ENCODE data around the gene ERN1. TPM values are rescaled to one million over a fixed set of nuclear protein-coding genes. Genes with fewer than 3 reads are reported as not detected.

Gene ERN1
- total and polyA plus RNA-seq, 2 of the 13 experiments (the other 11 are each of a cell fraction or from before 2014, with no cell fraction given) = 6.0 to 12.7 TPM

DNA sequence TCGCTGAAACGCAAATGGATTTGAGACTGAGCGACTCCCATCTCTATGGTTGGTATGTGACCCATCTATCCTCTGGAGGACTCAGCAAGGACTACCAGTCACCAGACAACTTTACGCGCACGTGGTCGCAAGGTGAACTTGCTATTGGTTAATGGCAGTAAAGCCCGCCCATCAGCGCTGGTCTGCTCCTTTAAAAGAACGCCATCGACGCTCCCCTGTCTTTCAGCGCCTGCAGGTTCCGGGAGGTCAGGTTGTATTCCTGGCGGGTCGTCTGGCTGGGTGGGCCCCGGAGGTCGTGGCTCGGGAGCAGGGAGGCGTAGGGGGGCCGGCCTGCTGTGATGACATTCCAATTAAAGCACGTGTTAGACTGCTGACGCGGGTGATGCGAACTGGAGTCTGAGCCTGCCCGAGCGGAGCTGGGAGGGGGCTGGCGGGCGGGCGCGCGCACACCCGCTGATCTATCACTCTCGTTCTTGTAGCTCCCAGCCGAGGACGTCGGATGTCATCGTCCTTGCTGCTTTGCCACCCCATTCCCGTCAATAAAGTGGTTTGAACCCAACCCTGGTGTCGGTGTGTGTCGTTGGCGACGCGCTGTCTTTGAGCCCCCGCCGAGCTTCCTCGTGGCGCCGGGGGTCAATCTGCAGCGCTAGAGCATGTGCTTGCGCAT is 15.9 kb upstream of the ERN1 start (continued):
- TF ChIP-seq GATAD1 (CRISPR knock-in tag; IDR thresholded peaks at IDR 0.05) = peak; percentile 90
- TF ChIP-seq, protein P1, sequence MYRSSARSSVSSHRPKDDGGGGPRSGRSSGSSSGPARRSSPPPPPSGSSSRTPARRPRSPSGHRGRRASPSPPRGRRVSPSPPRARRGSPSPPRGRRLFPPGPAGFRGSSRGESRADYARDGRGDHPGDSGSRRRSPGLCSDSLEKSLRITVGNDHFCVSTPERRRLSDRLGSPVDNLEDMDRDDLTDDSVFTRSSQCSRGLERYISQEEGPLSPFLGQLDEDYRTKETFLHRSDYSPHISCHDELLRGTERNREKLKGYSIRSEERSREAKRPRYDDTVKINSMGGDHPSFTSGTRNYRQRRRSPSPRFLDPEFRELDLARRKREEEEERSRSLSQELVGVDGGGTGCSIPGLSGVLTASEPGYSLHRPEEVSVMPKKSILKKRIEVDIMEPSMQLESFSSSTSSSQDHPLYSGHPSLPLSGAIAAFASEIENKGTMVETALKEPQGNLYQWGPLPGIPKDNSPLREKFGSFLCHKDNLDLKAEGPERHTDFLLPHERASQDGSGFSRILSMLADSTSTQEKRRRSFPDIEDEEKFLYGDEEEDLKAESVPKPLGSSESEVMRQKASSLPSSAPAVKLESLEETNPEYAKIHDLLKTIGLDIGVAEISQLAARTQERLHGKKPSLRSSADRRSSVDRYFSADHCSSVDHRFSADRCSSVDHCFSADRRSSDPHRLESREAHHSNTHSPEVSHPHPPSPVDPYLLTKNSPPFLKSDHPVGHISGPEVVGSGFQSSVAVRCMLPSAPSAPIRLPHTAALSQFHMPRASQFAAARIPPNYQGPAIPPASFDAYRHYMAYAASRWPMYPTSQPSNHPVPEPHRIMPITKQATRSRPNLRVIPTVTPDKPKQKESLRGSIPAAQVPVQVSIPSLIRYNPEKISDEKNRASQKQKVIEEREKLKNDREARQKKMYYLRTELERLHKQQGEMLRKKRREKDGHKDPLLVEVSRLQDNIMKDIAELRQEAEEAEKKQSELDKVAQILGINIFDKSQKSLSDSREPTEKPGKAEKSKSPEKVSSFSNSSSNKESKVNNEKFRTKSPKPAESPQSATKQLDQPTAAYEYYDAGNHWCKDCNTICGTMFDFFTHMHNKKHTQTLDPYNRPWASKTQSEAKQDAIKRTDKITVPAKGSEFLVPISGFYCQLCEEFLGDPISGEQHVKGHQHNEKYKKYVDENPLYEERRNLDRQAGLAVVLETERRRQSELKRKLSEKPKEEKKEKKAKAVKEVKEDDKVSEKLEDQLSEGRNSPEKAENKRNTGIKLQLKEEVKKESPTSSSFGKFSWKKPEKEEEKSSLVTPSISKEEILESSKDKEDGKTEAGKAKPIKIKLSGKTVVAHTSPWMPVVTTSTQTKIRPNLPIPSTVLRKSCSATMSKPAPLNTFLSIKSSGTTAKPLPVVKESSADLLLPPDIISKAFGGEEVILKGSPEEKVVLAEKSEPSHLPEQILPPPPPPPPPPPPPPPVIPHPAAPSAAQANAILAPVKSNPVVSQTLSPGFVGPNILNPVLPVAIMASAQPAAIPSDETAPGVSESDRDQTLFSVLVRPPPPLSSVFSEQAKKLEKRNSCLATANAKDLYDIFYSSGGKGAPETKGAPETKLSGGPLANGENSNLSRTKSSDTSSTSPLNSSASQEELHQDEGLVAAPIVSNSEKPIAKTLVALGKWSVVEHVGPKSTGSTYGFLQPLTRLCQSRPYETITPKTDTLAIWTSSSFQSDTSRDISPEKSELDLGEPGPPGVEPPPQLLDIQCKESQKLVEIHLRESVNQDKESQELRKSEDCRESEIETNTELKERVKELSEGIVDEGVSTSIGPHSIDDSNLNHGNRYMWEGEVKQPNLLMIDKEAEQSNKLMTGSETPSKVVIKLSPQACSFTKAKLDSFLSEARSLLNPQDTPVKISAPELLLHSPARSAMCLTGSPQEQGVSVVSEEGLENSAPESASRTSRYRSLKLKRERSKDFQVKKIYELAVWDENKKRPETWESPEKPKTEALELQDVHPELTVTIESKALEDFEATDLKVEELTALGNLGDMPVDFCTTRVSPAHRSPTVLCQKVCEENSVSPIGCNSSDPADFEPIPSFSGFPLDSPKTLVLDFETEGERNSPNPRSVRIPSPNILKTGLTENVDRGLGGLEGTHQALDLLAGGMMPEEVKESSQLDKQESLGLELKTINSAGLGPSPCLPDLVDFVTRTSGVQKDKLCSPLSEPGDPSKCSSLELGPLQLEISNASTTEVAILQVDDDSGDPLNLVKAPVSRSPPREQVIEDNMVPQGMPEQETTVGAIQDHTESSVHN (CRISPR knock-in tag; IDR thresholded peaks at IDR 0.05) = no peak; the same call in 1 of the 2 replicates
- TF ChIP-seq, protein P2, sequence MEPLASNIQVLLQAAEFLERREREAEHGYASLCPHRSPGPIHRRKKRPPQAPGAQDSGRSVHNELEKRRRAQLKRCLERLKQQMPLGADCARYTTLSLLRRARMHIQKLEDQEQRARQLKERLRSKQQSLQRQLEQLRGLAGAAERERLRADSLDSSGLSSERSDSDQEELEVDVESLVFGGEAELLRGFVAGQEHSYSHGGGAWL (CRISPR knock-in tag; IDR thresholded peaks at IDR 0.05) = peak; percentile 95
- TF ChIP-seq, protein P3, sequence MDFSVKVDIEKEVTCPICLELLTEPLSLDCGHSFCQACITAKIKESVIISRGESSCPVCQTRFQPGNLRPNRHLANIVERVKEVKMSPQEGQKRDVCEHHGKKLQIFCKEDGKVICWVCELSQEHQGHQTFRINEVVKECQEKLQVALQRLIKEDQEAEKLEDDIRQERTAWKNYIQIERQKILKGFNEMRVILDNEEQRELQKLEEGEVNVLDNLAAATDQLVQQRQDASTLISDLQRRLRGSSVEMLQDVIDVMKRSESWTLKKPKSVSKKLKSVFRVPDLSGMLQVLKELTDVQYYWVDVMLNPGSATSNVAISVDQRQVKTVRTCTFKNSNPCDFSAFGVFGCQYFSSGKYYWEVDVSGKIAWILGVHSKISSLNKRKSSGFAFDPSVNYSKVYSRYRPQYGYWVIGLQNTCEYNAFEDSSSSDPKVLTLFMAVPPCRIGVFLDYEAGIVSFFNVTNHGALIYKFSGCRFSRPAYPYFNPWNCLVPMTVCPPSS (IDR thresholded peaks at IDR 0.05) = no peak
- TF ChIP-seq MED1 (CRISPR knock-in tag; IDR thresholded peaks at IDR 0.05) = peak; percentile 84
- TF ChIP-seq MAF1 (CRISPR knock-in tag; IDR thresholded peaks at IDR 0.05; ENCODE audit: borderline replicate concordance) = peak; percentile 61; the same call in 1 of the 2 replicates
- TF ChIP-seq ZNF530 (CRISPR knock-in tag; IDR thresholded peaks at IDR 0.05; ENCODE audit: low read depth) = no peak
- TF ChIP-seq, protein P4, sequence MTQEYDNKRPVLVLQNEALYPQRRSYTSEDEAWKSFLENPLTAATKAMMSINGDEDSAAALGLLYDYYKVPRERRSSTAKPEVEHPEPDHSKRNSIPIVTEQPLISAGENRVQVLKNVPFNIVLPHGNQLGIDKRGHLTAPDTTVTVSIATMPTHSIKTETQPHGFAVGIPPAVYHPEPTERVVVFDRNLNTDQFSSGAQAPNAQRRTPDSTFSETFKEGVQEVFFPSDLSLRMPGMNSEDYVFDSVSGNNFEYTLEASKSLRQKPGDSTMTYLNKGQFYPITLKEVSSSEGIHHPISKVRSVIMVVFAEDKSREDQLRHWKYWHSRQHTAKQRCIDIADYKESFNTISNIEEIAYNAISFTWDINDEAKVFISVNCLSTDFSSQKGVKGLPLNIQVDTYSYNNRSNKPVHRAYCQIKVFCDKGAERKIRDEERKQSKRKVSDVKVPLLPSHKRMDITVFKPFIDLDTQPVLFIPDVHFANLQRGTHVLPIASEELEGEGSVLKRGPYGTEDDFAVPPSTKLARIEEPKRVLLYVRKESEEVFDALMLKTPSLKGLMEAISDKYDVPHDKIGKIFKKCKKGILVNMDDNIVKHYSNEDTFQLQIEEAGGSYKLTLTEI (CRISPR knock-in tag; conservative IDR thresholded peaks at IDR 0.05) = no peak; the same call in 1 of the 2 replicates
- TF ChIP-seq ARNTL (CRISPR knock-in tag; IDR thresholded peaks at IDR 0.05) = peak; percentile 90
- TF ChIP-seq FOXC1 (CRISPR knock-in tag; IDR thresholded peaks at IDR 0.05; ENCODE audit: borderline replicate concordance) = peak; percentile 94
- no peak for TF ChIP-seq SNRNP70 (IDR thresholded peaks at IDR 0.05; ENCODE audit: low read depth, low read length)
- TF ChIP-seq, protein P5, sequence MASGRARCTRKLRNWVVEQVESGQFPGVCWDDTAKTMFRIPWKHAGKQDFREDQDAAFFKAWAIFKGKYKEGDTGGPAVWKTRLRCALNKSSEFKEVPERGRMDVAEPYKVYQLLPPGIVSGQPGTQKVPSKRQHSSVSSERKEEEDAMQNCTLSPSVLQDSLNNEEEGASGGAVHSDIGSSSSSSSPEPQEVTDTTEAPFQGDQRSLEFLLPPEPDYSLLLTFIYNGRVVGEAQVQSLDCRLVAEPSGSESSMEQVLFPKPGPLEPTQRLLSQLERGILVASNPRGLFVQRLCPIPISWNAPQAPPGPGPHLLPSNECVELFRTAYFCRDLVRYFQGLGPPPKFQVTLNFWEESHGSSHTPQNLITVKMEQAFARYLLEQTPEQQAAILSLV (CRISPR knock-in tag; IDR thresholded peaks at IDR 0.05; ENCODE audit: borderline replicate concordance) = peak; percentile 96; the same call in 1 of the 2 replicates
- TF ChIP-seq, protein P6, sequence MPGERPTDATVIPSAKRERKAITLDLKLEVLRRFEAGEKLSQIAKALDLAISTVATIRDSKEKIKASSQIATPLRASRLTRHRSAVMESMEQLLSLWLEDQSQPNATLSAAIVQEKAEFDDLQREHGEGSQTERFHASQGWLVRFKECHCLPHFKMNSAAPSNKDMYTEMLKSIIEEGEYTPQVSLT (CRISPR knock-in tag; IDR thresholded peaks at IDR 0.05; ENCODE audit: borderline replicate concordance, low read depth) = no peak

Measured in HepG2 (cell line).